GM12801 (cell line): Measurements from ENCODE around the gene GCK.

ENCODE experiments used
- TF ChIP-seq, protein P1 (sequence below): IDR thresholded peaks from one replicate; pipeline ENCODE4 v1.5.1; 2011; ENCODE audit warnings: control low read depth; ENCODE audit not compliant: insufficient read length; ENCODE audit errors: extremely low read depth

Gene GCK

GRCh38 chr7:44225566-44226395 lies 36.5 kb upstream of the GCK start:
- TF ChIP-seq, protein P1, sequence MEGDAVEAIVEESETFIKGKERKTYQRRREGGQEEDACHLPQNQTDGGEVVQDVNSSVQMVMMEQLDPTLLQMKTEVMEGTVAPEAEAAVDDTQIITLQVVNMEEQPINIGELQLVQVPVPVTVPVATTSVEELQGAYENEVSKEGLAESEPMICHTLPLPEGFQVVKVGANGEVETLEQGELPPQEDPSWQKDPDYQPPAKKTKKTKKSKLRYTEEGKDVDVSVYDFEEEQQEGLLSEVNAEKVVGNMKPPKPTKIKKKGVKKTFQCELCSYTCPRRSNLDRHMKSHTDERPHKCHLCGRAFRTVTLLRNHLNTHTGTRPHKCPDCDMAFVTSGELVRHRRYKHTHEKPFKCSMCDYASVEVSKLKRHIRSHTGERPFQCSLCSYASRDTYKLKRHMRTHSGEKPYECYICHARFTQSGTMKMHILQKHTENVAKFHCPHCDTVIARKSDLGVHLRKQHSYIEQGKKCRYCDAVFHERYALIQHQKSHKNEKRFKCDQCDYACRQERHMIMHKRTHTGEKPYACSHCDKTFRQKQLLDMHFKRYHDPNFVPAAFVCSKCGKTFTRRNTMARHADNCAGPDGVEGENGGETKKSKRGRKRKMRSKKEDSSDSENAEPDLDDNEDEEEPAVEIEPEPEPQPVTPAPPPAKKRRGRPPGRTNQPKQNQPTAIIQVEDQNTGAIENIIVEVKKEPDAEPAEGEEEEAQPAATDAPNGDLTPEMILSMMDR = no peak

DNA sequence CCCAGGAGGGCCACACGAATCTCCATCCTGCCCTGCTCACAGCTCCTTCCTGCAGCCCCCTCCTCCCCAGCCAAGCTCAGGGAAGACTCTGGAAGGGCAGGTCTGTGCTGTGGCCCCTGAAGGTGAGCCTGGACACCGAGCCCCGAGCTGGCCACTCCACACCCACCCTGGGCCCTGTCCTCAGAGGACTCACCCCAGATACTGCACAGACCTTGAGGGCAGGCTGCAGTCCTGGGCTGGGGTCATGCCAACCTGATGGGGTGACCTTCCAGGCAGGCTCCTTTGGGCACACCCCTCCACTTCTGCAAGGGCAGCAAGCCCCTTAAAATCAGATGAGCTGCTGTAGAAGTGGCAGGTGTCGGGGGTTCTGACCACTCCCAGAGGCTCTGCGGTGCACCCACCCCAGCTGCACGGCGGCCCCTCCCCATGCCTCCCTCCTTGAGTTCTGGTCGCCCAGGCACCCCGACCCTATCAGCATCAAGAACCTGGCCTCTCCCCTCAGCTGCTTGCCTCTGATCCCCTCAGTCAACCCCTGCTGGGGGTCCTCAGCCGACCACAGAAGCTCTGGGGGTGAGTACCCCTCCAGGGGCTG lies 35.8 kb upstream of the GCK start:
- TF ChIP-seq, protein P1 = no peak

- TF ChIP-seq, protein P1 = no peak
Measured at GRCh38 chr7:44224080-44224973, 35.1 kb upstream of the GCK start.

DNA sequence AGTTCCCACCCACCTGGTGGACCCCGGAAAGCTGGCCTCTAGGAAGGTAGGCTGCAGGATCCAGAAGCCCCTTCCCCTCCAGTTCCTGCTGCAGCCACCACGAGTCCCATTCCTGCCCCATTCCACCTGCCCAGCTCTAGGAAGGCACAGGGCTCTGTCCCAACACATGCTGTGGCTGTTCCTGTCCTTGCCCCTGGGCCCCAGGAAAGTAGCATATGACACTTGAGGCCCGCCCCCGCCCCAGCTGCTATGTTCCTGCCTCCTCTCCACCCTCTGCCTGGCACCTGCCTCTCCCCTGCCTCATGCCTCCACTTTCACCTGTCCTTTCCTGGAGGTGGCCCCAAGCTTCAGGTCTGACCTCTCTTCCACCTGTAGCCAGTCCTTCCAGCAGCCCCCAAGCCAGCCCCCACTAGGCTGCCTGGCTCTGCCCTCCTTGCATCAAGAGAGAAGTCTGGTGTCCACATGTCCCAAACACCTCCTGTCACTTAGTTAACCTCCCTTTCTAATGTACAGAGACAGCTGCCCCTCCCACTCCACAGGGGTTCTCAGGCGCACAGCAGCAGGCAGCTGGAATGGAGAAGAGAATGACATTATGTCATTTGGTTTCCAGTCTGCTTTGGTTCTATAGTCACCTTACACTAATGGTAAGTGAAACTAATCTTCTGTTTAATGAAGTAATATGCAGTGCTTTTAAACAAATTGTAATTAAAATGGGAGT lies 34.3 kb upstream of the GCK start:
- TF ChIP-seq, protein P1 = no peak

GRCh38 chr7:44222776-44223261 lies 33.6 kb upstream of the GCK start:
- TF ChIP-seq, protein P1 = no peak

GRCh38 chr7:44222074-44222473 lies 32.8 kb upstream of the GCK start:
- TF ChIP-seq, protein P1 = no peak
